AG04450 (cell line): ENCODE data around the gene HYAL4. TPM values are rescaled to one million over a fixed set of nuclear protein-coding genes. Genes with fewer than 3 reads are reported as not detected.

Experiments
- CTCF ChIA-PET: fragments of 300-600, 350-600 bp; formaldehyde crosslinking; extraction: SDS; loops from one replicate; lab custom pipeline; 2022; ENCODE audit warnings: antibody characterized with exemption, inconsistent platforms; lab: Charles Lee
- POLR2A ChIA-PET: fragments of 350-600 bp; formaldehyde crosslinking; extraction: SDS; loops from one replicate; lab custom pipeline; 2021; ENCODE audit warnings: antibody characterized with exemption, inconsistent platforms; lab: Yijun Ruan, JAX
- DNase-seq: peaks from one replicate; pipeline ENCODE4 v3.0.0-alpha.2; 2011; ENCODE audit warnings: low read depth, low spot score
- H3K27ac ChIP-seq: one replicate; pipeline ENCODE4 v1.5.1; 2012; ENCODE audit warnings: low read depth, low read length, control low read depth
- H3K27me3 ChIP-seq: one replicate; pipeline ENCODE4 v1.6.0; 2012; ENCODE audit warnings: low read length; ENCODE audit not compliant: control insufficient read depth, insufficient read depth
- H3K4me3 ChIP-seq: 2 replicates; pipeline ENCODE4 v1.5.1; 2011; ENCODE audit warnings: mild to moderate bottlenecking, low read depth, low read length, control low read depth
- H3K9me3 ChIP-seq: 2 replicates; pipeline ENCODE4 v1.5.1; 2012; ENCODE audit warnings: low read length; ENCODE audit not compliant: control insufficient read depth, insufficient read depth
- CTCF ChIP-seq: IDR thresholded peaks from 2 replicates; pipeline ENCODE4 v1.5.1; 2011; ENCODE audit warnings: low read depth, low read length, control low read depth, inconsistent platforms
- polyA plus RNA-seq: library from polyadenylated mRNA; depleted of rRNA; stranded (reverse); fragments of >200 nt; gene quantifications from 2 replicates; pipeline ENCODE4 v1.2.3, GENCODE V29; 2011

Gene HYAL4
- polyA plus RNA-seq, 1 experiment: not detected

- Histone ChIP-seq H3K27ac (no peak overlapping the region), H3K27me3 (peaks cover 2% of the 10 kb centered on the region), H3K4me3 (no peak overlapping the region), H3K9me3 (no peaks in the 10 kb centered on the region)
- ChIA-PET CTCF (interaction anchor here (0.5 to 4.2 kb wide), 54 partner anchors 9 to 404 kb away, joined by 3 to 89 read pairs (median 4); partner anchors contain the start of gene WASL), POLR2A (no interaction called here)
- TF ChIP-seq CTCF: no peak
- DNase-seq: no peak
Observed at GRCh38 chr7:123864966-123865365, 20.0 kb downstream of the HYAL4 start.

- H3K27me3 ChIP-seq: peaks cover 2% of the 10 kb centered on the region
- H3K27ac ChIP-seq: no peak overlapping the region
- POLR2A ChIA-PET: no interaction called here
- peak; percentile 38 for DNase-seq
- no peak overlapping the region for H3K4me3 ChIP-seq
- H3K9me3 ChIP-seq: no peaks in the 10 kb centered on the region
- TF ChIP-seq CTCF: peak; percentile 70
- CTCF ChIA-PET: interaction anchor here (0.5 to 4.2 kb wide), 56 partner anchors 9 to 405 kb away, joined by 3 to 89 read pairs (median 4); partner anchors contain the start of gene WASL
Observed at GRCh38 chr7:123865517-123866117, 20.6 kb downstream of the HYAL4 start.

DNA sequence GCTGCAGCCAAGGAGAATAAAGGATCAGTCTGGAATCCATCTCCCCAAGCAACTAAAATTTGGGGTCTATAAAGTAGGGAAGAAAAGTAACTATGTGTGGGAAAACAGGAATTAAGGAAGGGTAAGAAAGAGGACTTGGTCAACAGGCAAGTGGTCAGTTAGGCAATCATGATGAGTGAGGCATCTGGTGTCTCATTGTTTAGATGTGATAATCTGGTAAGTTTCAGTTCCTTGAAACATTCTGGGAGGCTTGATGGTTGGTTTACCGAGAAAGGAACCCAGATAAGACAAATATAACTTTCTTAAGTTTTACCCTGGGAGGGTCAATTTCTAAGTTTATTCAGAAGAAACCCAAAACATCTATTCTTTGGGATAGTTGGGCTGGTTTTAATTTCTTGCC lies 22.3 kb downstream of the HYAL4 start:
- Histone ChIP-seq H3K4me3 (no peak overlapping the region), H3K27me3 (peaks cover 2% of the 10 kb centered on the region), H3K9me3 (no peaks in the 10 kb centered on the region), H3K27ac (no peak overlapping the region)
- no peak for TF ChIP-seq CTCF
- no peak for DNase-seq
- CTCF ChIA-PET: interaction anchor here (0.7 to 4.2 kb wide), 6 partner anchors 68 to 1792 kb away, joined by 3 to 89 read pairs (median 12); no protein-coding TSS in a partner anchor
- POLR2A ChIA-PET: interaction anchor here (0.7 kb wide), 1 partner anchor 213 kb away, joined by 5 read pairs; no protein-coding TSS in a partner anchor

DNA sequence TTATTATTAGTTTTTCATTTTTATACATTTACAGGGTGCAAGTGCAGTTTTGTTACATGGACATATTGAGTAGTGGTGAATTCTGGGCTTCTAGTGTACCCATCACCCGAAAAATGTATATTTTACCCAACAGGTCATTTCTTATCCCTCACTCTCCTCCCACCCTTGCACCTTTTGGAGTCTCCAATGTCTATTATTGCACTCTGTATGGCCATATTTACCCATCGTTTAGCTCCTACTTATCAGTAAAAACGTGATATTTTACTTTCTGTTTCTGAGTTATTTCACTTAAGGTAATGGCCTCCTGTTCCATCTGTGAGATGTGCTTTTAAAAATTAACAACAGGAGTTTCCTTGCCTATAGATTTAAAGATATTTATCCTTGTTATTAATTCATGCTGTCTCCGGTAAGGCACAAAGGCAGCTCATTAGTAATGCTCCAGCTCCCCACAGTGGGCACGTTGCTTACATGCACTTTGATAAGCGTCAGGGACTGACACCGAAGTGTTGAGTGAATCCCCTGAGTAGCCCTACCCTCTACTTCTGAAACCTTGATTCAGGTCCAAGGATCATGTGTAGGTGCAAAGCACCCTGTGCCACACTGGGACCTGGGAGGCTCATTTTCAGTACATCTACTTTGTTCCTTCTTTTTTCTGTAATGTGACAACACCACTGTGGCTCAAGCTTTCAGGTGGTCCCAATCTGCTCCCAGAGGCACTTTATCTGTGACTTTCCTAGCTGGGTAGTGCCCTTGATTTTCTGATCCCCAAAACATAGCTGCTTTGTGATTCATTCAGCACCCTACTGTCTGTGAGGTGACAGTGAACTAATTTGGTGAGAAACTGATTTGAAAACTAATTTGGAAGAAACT lies 27.3 kb downstream of the HYAL4 start:
- no peaks in the 10 kb centered on the region for H3K9me3 ChIP-seq
- no peak overlapping the region for H3K4me3 ChIP-seq
- POLR2A ChIA-PET: no interaction called here
- no peak overlapping the region for H3K27ac ChIP-seq
- peak; percentile 1 for DNase-seq
- peak; percentile 46 for TF ChIP-seq CTCF
- H3K27me3 ChIP-seq: no peaks in the 10 kb centered on the region
- CTCF ChIA-PET: interaction anchor here (0.5 to 3.5 kb wide), 16 partner anchors 18 to 380 kb away, joined by 3 to 39 read pairs (median 4); no protein-coding TSS in a partner anchor
